Measurements from ENCODE around the gene TKFC.

The TKFC gene, protein sequence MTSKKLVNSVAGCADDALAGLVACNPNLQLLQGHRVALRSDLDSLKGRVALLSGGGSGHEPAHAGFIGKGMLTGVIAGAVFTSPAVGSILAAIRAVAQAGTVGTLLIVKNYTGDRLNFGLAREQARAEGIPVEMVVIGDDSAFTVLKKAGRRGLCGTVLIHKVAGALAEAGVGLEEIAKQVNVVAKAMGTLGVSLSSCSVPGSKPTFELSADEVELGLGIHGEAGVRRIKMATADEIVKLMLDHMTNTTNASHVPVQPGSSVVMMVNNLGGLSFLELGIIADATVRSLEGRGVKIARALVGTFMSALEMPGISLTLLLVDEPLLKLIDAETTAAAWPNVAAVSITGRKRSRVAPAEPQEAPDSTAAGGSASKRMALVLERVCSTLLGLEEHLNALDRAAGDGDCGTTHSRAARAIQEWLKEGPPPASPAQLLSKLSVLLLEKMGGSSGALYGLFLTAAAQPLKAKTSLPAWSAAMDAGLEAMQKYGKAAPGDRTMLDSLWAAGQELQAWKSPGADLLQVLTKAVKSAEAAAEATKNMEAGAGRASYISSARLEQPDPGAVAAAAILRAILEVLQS

DNA sequence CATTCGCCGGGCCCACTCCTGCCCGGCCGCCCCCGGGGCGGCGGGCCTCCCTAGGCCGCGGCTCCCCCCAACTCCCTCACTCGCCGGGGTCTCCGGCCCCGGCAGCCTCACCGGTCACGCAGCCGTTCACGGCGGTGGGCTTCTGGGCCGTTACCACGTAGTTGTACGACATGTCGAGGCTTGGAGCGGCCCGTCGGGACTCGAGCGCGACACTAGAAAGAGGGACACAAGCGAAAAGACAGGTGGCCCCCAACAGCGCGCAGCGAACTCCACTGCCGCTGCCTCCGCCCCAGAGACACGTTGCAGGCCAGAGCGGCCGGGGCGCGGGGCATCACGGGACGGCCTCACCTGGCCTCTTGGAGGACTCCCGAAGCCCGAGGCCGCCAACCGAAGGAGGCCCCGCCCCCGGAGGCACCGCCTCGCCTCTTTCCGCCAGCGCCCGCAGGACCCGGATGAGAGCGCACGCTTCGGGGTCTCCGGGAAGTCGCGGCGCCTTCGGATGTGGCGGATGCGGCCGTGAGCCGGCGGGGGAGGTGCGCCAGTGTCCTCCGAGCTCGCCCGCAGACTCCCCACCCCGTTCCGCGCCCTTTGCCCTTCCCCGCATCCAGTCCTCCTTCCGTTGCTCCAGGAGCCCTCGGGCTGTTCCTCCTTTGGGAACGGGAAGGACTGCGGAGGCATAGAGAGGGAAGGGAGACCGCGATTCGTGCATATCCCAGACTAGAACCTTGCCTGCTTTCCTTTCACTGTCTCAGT lies at the start of gene TKFC, which contains the start of gene DDB1:
Gene TKFC (plus strand): TSS at position 432 of the 753 bp plus-strand sequence. CDS start 1,501 bp downstream, outside the sequence.
Gene DDB1 (minus strand): TSS at position 309 of the 753 bp plus-strand sequence. CDS start 137 bp downstream, at position 172.
- Mint-ChIP-seq H3K27ac (peak within 1 kb of the TSS; percentile 98), H3K4me3 (peak within 1 kb of the TSS; percentile 98), H3K4me1 (ENCODE audit: low read depth) (peaks cover 74% of the 10 kb centered on the region), H3K27me3 (no peaks in the 10 kb centered on the region), H3K36me3 (ENCODE audit: low read depth) (peaks cover 40% of the 10 kb centered on the region), H3K9me3 (no peaks in the 10 kb centered on the region)

DNA sequence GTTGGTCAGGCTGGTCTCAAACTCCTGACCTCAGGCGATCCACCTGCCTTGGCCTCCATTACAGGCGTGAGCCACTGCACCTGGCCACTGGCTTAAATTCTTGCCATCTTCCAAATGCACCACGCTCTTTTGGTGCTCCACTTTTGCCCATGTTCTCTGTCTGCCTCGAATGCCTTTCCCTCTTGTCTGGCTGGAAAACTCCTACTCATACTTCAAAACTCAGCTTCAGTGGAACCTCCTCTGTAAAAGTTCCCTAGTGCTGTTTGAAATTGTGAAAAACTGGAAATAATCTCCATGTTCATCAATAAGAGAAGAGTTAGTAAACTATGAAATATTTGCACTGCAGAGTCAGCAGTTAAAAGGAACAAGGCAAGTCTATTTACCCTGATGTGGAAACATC lies 49.4 kb upstream of the TKFC start:
- Mint-ChIP-seq H3K27me3 (no peaks in the 10 kb centered on the region), H3K4me1 (ENCODE audit: low read depth) (no peaks in the 10 kb centered on the region), H3K27ac (no peak overlapping the region), H3K36me3 (ENCODE audit: low read depth) (peaks cover 58% of the 10 kb centered on the region), H3K9me3 (no peaks in the 10 kb centered on the region), H3K4me3 (no peak overlapping the region)

DNA sequence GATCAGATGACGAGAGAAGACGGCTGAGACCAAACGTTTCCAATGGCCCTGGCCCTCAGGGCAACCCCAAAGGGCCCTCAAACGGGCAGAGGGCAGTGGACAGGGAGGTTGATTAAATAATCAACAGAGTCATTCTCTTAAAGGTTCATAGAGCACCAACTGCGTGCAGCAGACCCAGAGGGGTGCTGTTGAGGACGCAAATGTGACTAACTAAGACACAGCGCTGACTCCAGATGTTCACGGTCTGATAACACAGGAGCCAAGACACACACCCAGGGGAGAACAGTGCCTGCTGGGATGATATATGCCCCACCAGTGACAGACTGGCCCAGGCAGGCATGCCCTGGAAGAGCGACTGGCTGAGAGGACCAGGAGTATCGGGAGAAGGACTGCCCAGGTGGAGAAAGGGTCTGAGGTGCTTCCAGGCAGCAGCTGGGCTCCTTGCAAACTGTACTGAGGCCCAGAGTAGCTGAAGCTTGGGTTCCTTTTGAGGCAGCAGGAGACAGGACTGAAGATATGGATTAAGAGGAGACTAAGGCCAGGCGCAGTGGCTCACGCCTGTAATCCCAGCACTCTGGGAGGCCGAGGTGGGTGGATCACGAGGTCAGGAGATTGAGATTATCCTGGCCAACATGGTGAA lies 45.6 kb upstream of the TKFC start:
- no peak overlapping the region for H3K27ac Mint-ChIP-seq
- H3K36me3 Mint-ChIP-seq (ENCODE audit: low read depth), result peaks cover 47% of the 10 kb centered on the region
- H3K9me3 Mint-ChIP-seq, result no peaks in the 10 kb centered on the region
- no peak overlapping the region for H3K4me3 Mint-ChIP-seq
- H3K27me3 Mint-ChIP-seq, result peaks cover 5% of the 10 kb centered on the region
- peaks cover 2% of the 10 kb centered on the region for H3K4me1 Mint-ChIP-seq (ENCODE audit: low read depth)

DNA sequence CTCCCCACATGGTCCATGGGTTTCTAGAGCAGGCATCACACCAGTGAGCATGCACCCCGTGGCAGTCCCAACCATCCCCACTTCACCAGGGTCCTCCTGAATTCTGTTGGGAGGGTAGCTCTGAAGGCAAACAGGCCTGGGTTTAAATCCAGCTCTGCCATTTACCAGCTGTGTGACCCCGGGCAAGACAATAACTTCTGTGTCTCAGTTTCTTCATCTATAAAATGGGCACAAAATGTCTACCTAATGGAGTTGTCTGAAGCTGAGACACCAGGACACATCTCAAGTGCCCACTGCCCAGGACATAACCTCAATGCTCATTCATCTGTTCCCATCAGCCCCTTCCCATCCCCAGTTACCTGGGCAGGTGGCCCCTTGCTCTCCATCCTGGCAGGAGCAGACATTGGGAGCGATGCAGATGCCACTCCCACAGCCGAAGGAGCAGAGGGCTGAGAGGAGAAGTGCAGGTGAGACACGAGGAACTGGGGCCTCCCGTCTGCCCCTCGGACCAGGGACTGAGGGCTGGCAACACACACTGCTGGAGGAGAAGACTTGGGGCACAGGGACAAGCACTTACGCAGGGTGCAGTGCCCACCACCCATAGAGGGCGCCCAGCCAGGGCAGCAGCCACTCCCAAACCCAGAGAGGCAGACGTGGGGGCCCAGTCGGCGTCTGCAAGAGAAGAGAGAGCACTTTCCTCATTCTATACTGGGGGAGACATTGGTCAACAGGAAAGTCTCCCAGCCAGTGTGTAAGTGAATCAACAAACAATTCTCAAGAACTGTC lies 41.9 kb upstream of the TKFC start:
- Mint-ChIP-seq H3K27me3 (peaks cover 6% of the 10 kb centered on the region), H3K27ac (no peak overlapping the region), H3K4me1 (ENCODE audit: low read depth) (peaks cover 18% of the 10 kb centered on the region), H3K4me3 (no peak overlapping the region), H3K36me3 (ENCODE audit: low read depth) (peaks cover 24% of the 10 kb centered on the region), H3K9me3 (no peaks in the 10 kb centered on the region)

DNA sequence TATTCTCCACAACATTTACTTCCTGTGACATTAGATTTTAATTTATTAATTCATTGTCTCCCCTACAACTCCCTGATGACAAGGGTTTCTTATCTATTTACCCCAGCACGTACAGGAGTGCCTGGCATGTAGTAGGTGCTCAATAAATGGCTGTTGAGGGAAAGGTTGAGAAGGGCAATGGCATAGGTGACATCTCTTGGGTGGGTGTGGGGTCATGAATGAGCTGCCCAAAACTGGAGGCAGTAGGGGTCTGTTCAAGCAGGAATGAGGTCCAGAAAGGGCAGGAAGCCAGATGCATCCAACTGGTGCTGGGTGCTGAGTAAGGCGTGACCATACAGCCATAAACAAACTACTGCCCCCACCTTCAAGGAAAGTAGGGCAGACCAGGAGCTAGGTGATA lies 40.7 kb upstream of the TKFC start:
- Mint-ChIP-seq H3K27ac (peak overlapping the region; percentile 75), H3K27me3 (peaks cover 6% of the 10 kb centered on the region), H3K36me3 (ENCODE audit: low read depth) (peaks cover 29% of the 10 kb centered on the region), H3K9me3 (no peaks in the 10 kb centered on the region), H3K4me1 (ENCODE audit: low read depth) (peaks cover 24% of the 10 kb centered on the region), H3K4me3 (peak overlapping the region; percentile 57)

DNA sequence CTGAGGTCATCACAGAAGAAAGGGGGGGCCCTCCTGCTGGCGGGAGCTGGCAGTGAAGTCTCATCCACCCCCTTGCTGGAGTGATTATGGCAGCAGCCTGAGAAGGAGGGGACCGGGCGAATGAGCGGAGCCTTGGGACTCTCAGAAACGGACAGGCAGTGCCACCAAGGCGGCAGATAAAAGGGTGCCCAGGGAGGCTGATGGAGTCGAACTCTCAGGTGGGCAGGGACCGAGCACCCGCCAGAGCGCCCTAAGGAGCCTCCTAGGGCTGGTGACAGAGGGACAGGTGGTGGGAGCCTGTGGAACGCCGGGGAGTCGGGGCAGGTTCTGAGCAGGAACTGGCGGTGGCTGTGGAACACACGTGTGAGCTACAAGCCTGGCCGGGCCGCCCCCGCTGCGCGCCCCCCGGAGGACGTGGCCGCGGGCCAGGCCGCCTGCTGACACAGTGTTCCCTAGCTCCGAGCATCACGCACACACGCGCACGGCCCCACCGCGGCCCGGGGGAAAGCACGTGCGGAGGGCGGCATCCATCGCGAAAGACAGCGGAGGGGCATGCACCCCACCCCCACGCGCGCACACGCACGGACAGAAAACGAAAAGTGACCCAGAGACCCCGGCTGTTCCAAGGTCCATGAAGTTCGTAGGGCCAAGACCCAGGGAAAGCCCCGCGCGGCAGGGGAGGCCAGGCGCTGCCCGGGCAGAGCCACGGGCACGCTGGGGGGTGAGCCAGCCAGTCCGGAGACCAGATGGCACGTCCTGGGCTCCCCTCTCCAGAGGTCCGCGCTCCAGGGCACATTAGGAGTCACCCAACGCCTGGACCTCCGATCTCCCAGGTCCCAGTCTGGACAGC lies 38.9 kb upstream of the TKFC start:
- Mint-ChIP-seq H3K9me3 (no peaks in the 10 kb centered on the region), H3K27ac (peak overlapping the region; percentile 89), H3K4me3 (peak overlapping the region; percentile 89), H3K36me3 (ENCODE audit: low read depth) (peaks cover 41% of the 10 kb centered on the region), H3K4me1 (ENCODE audit: low read depth) (peaks cover 41% of the 10 kb centered on the region), H3K27me3 (peaks cover 6% of the 10 kb centered on the region)

DNA sequence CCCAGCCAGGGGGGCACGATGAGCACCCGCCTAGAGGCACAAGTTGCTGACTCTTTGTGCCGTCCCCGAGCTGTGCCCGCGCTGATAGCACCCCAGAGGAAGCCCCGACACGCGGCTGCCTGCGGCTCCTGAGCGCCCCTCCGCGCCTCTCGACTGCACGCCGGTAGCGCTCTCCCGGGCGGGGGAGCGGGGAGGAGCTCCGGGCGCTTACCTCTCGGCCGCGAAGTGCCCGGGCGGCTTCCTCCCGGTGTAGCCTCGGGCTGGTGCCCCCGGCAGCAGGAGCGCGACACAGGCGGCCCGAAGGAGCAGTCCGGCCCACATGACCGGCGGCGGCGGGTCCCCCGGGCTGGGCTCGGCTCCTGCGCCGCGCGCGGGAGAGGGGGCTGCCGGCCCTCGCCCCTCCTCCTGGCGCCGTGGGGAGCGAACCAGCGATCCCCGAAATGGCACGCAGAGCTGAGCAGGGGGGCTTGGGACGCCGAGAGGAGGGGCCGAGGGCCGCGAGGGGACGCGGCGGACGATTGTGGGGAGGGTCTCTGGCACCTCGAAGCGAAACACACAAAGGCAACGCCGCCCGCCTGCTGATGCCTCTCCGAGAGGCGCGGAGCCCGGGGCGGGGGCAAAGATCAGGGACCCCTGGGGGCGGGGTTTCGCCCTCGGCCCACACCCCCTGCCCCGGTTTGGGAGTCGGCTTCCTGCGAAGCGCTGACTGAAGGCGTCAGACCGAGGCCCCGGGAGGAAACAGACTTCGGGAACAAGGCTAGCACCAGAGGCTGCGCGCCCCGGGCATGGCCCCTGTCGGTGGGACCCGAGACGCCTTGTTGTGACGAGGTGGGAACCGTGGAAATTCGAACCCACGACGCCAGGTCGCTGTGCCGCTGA lies 38.1 kb upstream of the TKFC start, which contains the start of gene VWCE:
Gene VWCE (minus strand): TSS at position 600 of the 879 bp plus-strand sequence. CDS start 279 bp downstream, at position 321.
- H3K27ac Mint-ChIP-seq, result peak within 1 kb of the TSS; percentile 89
- H3K36me3 Mint-ChIP-seq (ENCODE audit: low read depth), result peaks cover 40% of the 10 kb centered on the region
- H3K9me3 Mint-ChIP-seq, result no peaks in the 10 kb centered on the region
- peaks cover 46% of the 10 kb centered on the region for H3K4me1 Mint-ChIP-seq (ENCODE audit: low read depth)
- H3K4me3 Mint-ChIP-seq, result peak within 1 kb of the TSS; percentile 89
- peaks cover 6% of the 10 kb centered on the region for H3K27me3 Mint-ChIP-seq

DNA sequence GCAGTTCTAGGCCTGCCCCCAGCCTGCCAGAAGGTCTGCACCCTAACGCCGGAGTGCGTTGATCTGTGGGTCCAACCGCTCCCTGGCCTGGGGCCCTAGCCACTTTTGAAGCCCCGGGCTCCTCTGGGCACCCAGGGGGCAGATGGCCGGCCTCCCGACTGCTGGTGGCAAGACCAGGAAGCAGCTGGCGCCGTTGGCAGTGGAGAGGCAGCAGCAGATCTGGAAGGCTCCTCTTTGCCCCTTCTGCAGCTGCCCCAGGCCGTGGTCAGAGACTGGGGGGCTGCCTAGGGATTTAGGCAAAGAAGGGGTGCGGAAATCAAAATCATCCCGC lies 37.5 kb upstream of the TKFC start:
- Mint-ChIP-seq H3K27ac (peak overlapping the region; percentile 76), H3K9me3 (no peaks in the 10 kb centered on the region), H3K4me3 (peak overlapping the region; percentile 89), H3K4me1 (ENCODE audit: low read depth) (peaks cover 46% of the 10 kb centered on the region), H3K27me3 (peaks cover 6% of the 10 kb centered on the region), H3K36me3 (ENCODE audit: low read depth) (peaks cover 45% of the 10 kb centered on the region)

DNA sequence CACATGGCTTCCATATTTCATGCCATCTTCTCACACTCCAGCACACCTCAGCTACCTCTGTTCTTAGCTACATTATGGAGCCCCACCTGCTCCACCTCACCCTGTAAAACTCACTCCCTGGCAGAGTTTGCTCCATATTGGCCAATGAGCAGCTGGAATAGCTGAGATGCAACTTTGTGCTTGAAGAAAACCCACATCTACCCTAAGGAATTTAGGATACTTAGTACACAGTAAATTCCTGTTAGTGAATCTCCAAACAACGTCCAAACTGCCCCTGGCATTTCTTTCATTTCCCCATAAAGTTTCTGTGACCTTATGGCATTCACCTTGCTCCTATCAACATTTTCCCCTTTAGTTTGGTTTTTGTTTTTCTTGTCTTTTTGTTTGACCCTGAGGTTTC lies 35.7 kb upstream of the TKFC start:
- H3K27ac Mint-ChIP-seq, result peak overlapping the region; percentile 36
- peaks cover 45% of the 10 kb centered on the region for H3K4me1 Mint-ChIP-seq (ENCODE audit: low read depth)
- H3K4me3 Mint-ChIP-seq, result peak overlapping the region; percentile 3
- H3K36me3 Mint-ChIP-seq (ENCODE audit: low read depth), result peaks cover 59% of the 10 kb centered on the region
- H3K27me3 Mint-ChIP-seq, result peaks cover 3% of the 10 kb centered on the region
- no peaks in the 10 kb centered on the region for H3K9me3 Mint-ChIP-seq

DNA sequence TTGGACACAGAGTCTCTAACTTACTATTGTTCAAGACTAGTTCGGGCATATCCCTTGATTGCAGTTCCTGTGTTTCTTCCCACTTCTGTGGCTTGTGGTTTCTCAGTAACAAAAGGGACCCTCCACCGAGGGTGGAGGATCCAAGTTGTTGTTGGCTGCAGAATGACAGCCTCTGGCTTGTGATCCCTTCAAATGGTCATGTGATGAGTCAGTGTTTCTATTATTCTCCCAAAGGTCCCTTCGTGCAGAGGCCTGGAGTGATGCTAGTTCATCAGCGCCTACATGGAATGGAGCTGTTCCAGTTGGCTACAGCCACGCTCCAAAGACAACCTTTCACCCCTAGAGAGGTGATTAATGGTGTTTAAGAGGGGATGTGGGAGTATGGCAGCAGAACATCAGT lies 35.3 kb upstream of the TKFC start:
- Mint-ChIP-seq H3K9me3 (no peaks in the 10 kb centered on the region), H3K4me3 (peak overlapping the region; percentile 3), H3K27ac (peak overlapping the region; percentile 36), H3K4me1 (ENCODE audit: low read depth) (peaks cover 41% of the 10 kb centered on the region), H3K36me3 (ENCODE audit: low read depth) (peaks cover 59% of the 10 kb centered on the region), H3K27me3 (no peaks in the 10 kb centered on the region)

DNA sequence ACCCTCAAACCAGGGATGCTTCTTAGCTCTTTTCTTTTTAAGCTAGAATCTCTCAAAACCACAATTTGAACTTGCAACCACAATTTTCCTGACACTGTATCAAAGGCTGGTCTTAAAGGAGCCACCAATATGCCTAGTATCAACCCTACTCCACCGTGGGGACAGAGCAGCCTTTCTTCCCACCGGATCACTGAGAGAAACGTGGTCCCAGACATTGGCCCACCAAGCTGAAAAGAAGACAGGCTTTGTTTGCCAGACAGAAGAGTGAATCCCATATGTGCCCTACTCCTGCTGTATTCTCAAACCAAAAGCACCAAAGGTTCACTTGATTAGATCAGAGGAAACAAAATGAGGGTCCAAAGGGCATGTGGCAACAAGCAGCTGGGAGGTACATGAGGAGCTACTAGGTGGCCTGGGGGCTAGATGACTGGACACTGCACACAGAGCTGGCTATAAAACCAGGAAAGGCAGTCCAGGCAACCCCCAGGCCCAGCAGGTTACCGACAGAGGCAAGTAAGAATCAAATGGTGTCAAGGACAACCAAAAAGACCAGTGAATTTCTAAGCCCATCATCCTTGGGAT lies 34.3 kb upstream of the TKFC start:
- H3K27ac Mint-ChIP-seq, result peak overlapping the region; percentile 22
- H3K4me1 Mint-ChIP-seq (ENCODE audit: low read depth), result peaks cover 35% of the 10 kb centered on the region
- H3K27me3 Mint-ChIP-seq, result no peaks in the 10 kb centered on the region
- H3K9me3 Mint-ChIP-seq, result no peaks in the 10 kb centered on the region
- H3K4me3 Mint-ChIP-seq, result no peak overlapping the region
- peaks cover 69% of the 10 kb centered on the region for H3K36me3 Mint-ChIP-seq (ENCODE audit: low read depth)

DNA sequence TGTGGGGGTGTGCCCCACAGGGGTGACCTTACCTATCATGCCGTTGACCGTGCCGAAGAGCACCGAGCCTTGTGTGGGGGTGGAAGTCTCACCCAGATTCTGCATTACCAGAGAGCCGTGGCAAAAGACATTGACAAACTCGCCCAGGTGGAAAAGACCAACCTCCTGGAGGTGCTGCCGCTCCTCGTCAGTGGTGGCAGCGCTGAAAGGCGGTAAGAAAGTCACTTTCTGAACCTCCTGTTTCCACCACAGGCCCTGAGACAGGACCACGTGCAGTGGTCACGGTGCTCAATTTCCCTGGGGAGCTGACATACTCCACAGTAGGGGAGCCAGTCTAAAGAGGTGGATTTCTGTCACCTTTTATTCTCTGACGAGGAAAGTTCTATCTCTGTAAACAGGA lies 30.5 kb upstream of the TKFC start:
- peaks cover 68% of the 10 kb centered on the region for H3K36me3 Mint-ChIP-seq (ENCODE audit: low read depth)
- H3K4me3 Mint-ChIP-seq, result no peak overlapping the region

More for the DNA sequence above, 30.5 kb upstream of the TKFC start:
- Mint-ChIP-seq H3K9me3 (no peaks in the 10 kb centered on the region), H3K27ac (no peak overlapping the region), H3K27me3 (no peaks in the 10 kb centered on the region), H3K4me1 (ENCODE audit: low read depth) (peaks cover 20% of the 10 kb centered on the region)
